ENCODE measurements around the gene FSD2.
A peak's percentile ranks its signal among the peaks of the same experiment; 100 is the strongest.

Gene FSD2

GRCh38 chr15:82830427-82831173 lies 24.7 kb upstream of the FSD2 start:
- DNase-seq (ENCODE audit: low read depth) = no peak

- no peak for DNase-seq (ENCODE audit: low read depth)
These were observed 23.4 kb upstream of the FSD2 start for GRCh38 chr15:82829234-82829633.

GRCh38 chr15:82828075-82828474 lies 22.2 kb upstream of the FSD2 start:
- peak; percentile 76 for DNase-seq (ENCODE audit: low read depth)

GRCh38 chr15:82823049-82823448 lies 17.2 kb upstream of the FSD2 start:
- DNase-seq (ENCODE audit: low read depth) = no peak

GRCh38 chr15:82821851-82822250 lies 16.0 kb upstream of the FSD2 start:
- DNase-seq (ENCODE audit: low read depth) = peak; percentile 25

GRCh38 chr15:82821396-82821795 lies 15.5 kb upstream of the FSD2 start:
- DNase-seq (ENCODE audit: low read depth) = peak; percentile 40

- DNase-seq (ENCODE audit: low read depth) = no peak
These were observed 14.3 kb upstream of the FSD2 start for GRCh38 chr15:82820128-82820527.

- peak; percentile 12 for DNase-seq (ENCODE audit: low read depth)
These were observed 7.1 kb upstream of the FSD2 start for GRCh38 chr15:82812994-82813393.

GRCh38 chr15:82810890-82811426 lies 5.1 kb upstream of the FSD2 start:
- DNase-seq (ENCODE audit: low read depth) = peak; percentile 35

GRCh38 chr15:82810061-82810889 lies 4.4 kb upstream of the FSD2 start:
- DNase-seq (ENCODE audit: low read depth) = peak; percentile 81

GRCh38 chr15:82809308-82810060 lies 3.6 kb upstream of the FSD2 start, which contains the start of gene WHAMM:
Gene WHAMM, plus strand, starts transcription at chr15:82809628. Its CDS starts 99 bp downstream, at chr15:82809727.
- DNase-seq (ENCODE audit: low read depth) = peak; percentile 99

GRCh38 chr15:82808634-82809041 lies 2.8 kb upstream of the FSD2 start:
- no peak for DNase-seq (ENCODE audit: low read depth)

- DNase-seq (ENCODE audit: low read depth) = no peak
These were observed 2.2 kb upstream of the FSD2 start for GRCh38 chr15:82807920-82808633.

GRCh38 chr15:82804575-82804949 lies 1.3 kb downstream of the FSD2 start:
- DNase-seq (ENCODE audit: low read depth) = no peak

- peak; percentile 28 for DNase-seq (ENCODE audit: low read depth)
These were observed 1.9 kb downstream of the FSD2 start for GRCh38 chr15:82803793-82804574.

- DNase-seq (ENCODE audit: low read depth) = no peak
These were observed 3.4 kb downstream of the FSD2 start for GRCh38 chr15:82802497-82802896.

GRCh38 chr15:82799183-82799841 lies 6.6 kb downstream of the FSD2 start:
- no peak for DNase-seq (ENCODE audit: low read depth)

- no peak for DNase-seq (ENCODE audit: low read depth)
These were observed 7.2 kb downstream of the FSD2 start for GRCh38 chr15:82798531-82799166.

GRCh38 chr15:82798104-82798503 lies 7.8 kb downstream of the FSD2 start:
- DNase-seq (ENCODE audit: low read depth) = no peak

GRCh38 chr15:82793737-82794136 lies 12.1 kb downstream of the FSD2 start:
- DNase-seq (ENCODE audit: low read depth) = no peak

All from iris pigment epithelial cell (primary cell).